Measurements from ENCODE around the gene HBG2. TPM values are rescaled to one million over a fixed set of nuclear protein-coding genes. Genes with fewer than 3 reads are reported as not detected.
A peak's percentile ranks its signal among the peaks of the same experiment; 100 is the strongest.

Gene HBG2
- total and polyA plus RNA-seq, 2 of the 4 experiments (the other 2 are of a cell fraction), result 0.54 TPM; not detected in 1

DNA sequence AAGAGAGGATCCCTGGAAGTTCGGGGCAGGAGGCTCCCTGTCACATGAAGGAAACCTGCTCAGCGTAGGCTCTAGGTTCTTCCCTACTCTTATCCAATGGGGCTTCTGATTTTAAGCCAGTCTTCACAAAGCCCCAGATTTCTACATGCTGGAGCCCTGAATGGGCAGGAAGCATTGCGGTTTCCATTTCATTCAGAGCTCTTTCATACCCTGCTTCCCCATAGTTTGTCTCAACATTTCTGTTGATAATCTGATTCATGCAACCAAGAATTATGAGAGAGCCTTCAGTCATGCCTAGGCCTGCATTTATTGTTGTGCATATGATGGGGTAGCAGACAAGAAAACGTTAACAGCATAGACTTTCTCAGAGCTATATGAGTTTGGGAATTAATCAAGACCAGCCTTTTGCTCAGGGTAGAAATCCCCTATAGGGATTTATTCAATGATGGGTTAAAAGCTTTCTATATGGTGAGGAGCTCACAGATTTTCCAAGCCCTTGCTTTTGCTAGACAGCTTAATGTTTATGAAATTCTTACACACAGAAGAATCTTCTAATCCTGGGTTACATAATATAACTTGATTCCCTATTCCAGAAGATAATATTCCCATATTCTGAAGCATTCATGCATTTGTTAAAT lies 31.2 kb upstream of the HBG2 start:
- Histone ChIP-seq H2AK9ac (replicated peaks; ENCODE audit: low read depth, low read length, poor library complexity) (no peak overlapping the region), H2BK15ac (ENCODE audit: low read depth, low read length) (peak overlapping the region; percentile 74; the same call in 2 of the 3 replicates), H3K79me1 (ENCODE audit: low read depth in 1 of 2, low read length in 2 of 2) (no peaks in the 10 kb centered on the region), H3K4ac (ENCODE audit: low read depth, low read length) (peak overlapping the region; percentile 92), H3K4me3 (ENCODE audit: insufficient read depth, low read depth, low read length) (no peak overlapping the region), H2BK20ac (ENCODE audit: low read depth, low read length) (peak overlapping the region; percentile 99), H3K4me2 (ENCODE audit: low read depth, low read length) (no peak overlapping the region), H3K27me3 (ENCODE audit: control insufficient read depth, insufficient read depth, low read length) (no peaks in the 10 kb centered on the region), H2BK120ac (ENCODE audit: low read depth, low read length) (peak overlapping the region; percentile 98), H3K56ac (ENCODE audit: extremely low read depth, insufficient read depth, low read length) (no peak overlapping the region; the same call in 1 of the 2 replicates), H4K8ac (ENCODE audit: low read depth in 2 of 2, low read length in 2 of 2) (peak overlapping the region; percentile 83 to 91; a peak in 3 of 4 replicates), H2AK5ac (ENCODE audit: low read depth, low read length) (peak overlapping the region; percentile 61), H2AFZ (replicated peaks; ENCODE audit: low read length, poor library complexity) (no peak overlapping the region), H3K36me3 (ENCODE audit: control insufficient read depth, insufficient read depth, low read length) (no peaks in the 10 kb centered on the region), H3K14ac (replicated peaks; ENCODE audit: low read depth, low read length) (peak overlapping the region; percentile 89), H3K23ac (ENCODE audit: low read depth, low read length) (peak overlapping the region; percentile 91; the same call in 1 of the 2 replicates), H3K4me1 (ENCODE audit: control insufficient read depth, insufficient read depth, low read length) (peaks cover 17% of the 10 kb centered on the region), H3K9ac (ENCODE audit: low read depth, low read length) (no peak overlapping the region), H3K9me3 (ENCODE audit: control insufficient read depth, insufficient read depth, low read length) (no peaks in the 10 kb centered on the region), H3K18ac (ENCODE audit: low read depth, low read length) (peak overlapping the region; percentile 100; the same call in 1 of the 2 replicates), H2BK5ac (ENCODE audit: low read depth, low read length, poor library complexity, severe bottlenecking) (peak overlapping the region; percentile 88), H4K5ac (ENCODE audit: low read depth, low read length) (peak overlapping the region; percentile 99; the same call in 1 of the 2 replicates), H3K27ac (ENCODE audit: insufficient read depth, low read length) (no peak overlapping the region), H4K20me1 (ENCODE audit: insufficient read depth, low read length) (no peaks in the 10 kb centered on the region), H4K91ac (ENCODE audit: insufficient read depth, low read depth, low read length) (peak overlapping the region; percentile 96; the same call in 1 of the 2 replicates), H3K9me1 (ENCODE audit: insufficient read depth, low read length) (0 out of 2 replicates have a peak, but pooled peaks cover 3% of the 10 kb centered on the region)
- intact Hi-C loops (cut with micrococcal nuclease), result no loop called here
- dilution Hi-C loops (cut with HindIII; ENCODE audit: low sequenced_read_pairs, unreplicated experiment), result no loop called here
- ChIA-PET POLR2A (ENCODE audit: unreplicated experiment) (no interaction called here), CTCF (interaction anchor here (0.6 kb wide), 1 partner anchor 8 kb away, joined by 3 read pairs; no protein-coding TSS in a partner anchor)
- DNase-seq (no peak), ATAC-seq (ENCODE audit: low read depth) (no peak)
- in situ Hi-C loops (cut with MboI; ENCODE audit: low sequenced_read_pairs), result loop anchor here (10.0 kb wide), 1 partner anchor 79 kb away; no protein-coding TSS in a partner anchor
- BruUV-seq (replicated peaks), result no TSS peak
- no CpG with 5 or more reads among the region's 4 CpGs for WGBS, 2 experiments (ENCODE audit: extremely low coverage in 2 of 2, insufficient read length in 1 of 2)
- TF ChIP-seq NFE2L2 (IDR thresholded peaks at IDR 0.05; ENCODE audit: low read depth, low read length) (no peak), CHD1 (IDR thresholded peaks at IDR 0.05; ENCODE audit: low read depth, low read length) (no peak), RAD21 (IDR thresholded peaks at IDR 0.05; ENCODE audit: low read length) (no peak), MAFK (IDR thresholded peaks at IDR 0.05; ENCODE audit: low read depth, low read length) (no peak), RCOR1 (IDR thresholded peaks at IDR 0.05; ENCODE audit: insufficient replicate concordance, low read length) (no peak), CEBPB (IDR thresholded peaks at IDR 0.05; ENCODE audit: low read depth, low read length) (no peak), RFX5 (IDR thresholded peaks at IDR 0.05; ENCODE audit: low read depth, low read length) (no peak), MXI1 (IDR thresholded peaks at IDR 0.05; ENCODE audit: borderline replicate concordance, low read depth, low read length) (no peak), MAZ (IDR thresholded peaks at IDR 0.05; ENCODE audit: borderline replicate concordance, low read depth, low read length) (no peak), BHLHE40 (IDR thresholded peaks at IDR 0.05; ENCODE audit: low read depth, low read length) (no peak), USF2 (IDR thresholded peaks at IDR 0.05; ENCODE audit: low read depth, low read length) (no peak), FOS (IDR thresholded peaks at IDR 0.05; ENCODE audit: low read depth, low read length) (no peak), SMC3 (IDR thresholded peaks at IDR 0.05; ENCODE audit: low read depth, low read length) (no peak), POLR2A (IDR thresholded peaks at IDR 0.05; ENCODE audit: low read depth, low read length) (no peak)
- TF ChIP-seq, protein P1, sequence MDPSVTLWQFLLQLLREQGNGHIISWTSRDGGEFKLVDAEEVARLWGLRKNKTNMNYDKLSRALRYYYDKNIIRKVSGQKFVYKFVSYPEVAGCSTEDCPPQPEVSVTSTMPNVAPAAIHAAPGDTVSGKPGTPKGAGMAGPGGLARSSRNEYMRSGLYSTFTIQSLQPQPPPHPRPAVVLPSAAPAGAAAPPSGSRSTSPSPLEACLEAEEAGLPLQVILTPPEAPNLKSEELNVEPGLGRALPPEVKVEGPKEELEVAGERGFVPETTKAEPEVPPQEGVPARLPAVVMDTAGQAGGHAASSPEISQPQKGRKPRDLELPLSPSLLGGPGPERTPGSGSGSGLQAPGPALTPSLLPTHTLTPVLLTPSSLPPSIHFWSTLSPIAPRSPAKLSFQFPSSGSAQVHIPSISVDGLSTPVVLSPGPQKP (IDR thresholded peaks at IDR 0.05; ENCODE audit: borderline replicate concordance, low read depth, low read length), result no peak

Data from IMR-90 (cell line).